GM12872 (cell line): ENCODE measurements around the gene H2AZ2.

Experiments used
- CTCF ChIP-seq: IDR thresholded peaks from 3 replicates; pipeline ENCODE4 v1.5.1; 2011; ENCODE audit warnings: low read depth, mild to moderate bottlenecking, low read length, moderate library complexity; ENCODE audit not compliant: insufficient read depth

H2AZ2 gene

GRCh38 chr7:44847920-44848634 lies at the start of gene H2AZ2:
H2AZ2 (minus strand) TSS chr7:44848087; CDS start chr7:44847971, 116 bp downstream.
- TF ChIP-seq CTCF, result no peak

GRCh38 chr7:44897309-44897708 lies 49.4 kb upstream of the H2AZ2 start:
- no peak for TF ChIP-seq CTCF

GRCh38 chr7:44894888-44895580 lies 47.1 kb upstream of the H2AZ2 start:
- no peak for TF ChIP-seq CTCF

- no peak for TF ChIP-seq CTCF
Measured at GRCh38 chr7:44893710-44894234, 45.9 kb upstream of the H2AZ2 start.

- no peak for TF ChIP-seq CTCF
Measured at GRCh38 chr7:44891791-44892190, 43.9 kb upstream of the H2AZ2 start.

GRCh38 chr7:44891372-44891771 lies 43.5 kb upstream of the H2AZ2 start:
- no peak for TF ChIP-seq CTCF

- TF ChIP-seq CTCF, result no peak
Measured at GRCh38 chr7:44889086-44889781, 41.3 kb upstream of the H2AZ2 start.
